ENCODE measurements around the gene AGTR1.

AGTR1 gene

DNA sequence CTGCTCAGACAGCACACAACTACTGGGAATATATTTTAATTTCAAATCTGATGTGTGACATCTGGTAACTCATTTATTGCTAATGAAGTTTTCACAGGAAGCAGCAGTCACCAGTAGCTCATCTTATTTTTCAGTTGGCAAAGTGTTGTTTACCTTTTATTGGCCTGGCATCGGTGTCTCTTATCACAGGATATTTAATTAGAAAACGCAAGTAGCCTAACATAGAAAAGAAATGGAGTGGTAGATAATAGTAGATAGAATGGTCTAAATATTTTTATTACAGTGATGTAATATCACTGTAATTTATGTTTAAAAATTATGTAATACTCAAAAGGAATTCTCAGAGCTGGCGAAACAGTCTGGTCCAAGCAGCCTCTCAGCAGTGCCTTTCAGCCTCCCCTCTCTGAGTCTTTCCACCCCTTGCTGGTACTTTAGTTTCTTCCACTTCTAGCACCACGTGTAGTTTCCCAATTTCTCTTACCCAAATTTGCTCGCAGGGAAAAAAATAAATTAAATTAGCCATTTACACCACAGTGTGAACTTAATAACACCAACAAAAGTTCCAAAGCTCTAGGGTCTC lies 31.9 kb downstream of the AGTR1 start:
- no peak for DNase-seq (ENCODE audit: low read depth)
- TF ChIP-seq, protein P1, sequence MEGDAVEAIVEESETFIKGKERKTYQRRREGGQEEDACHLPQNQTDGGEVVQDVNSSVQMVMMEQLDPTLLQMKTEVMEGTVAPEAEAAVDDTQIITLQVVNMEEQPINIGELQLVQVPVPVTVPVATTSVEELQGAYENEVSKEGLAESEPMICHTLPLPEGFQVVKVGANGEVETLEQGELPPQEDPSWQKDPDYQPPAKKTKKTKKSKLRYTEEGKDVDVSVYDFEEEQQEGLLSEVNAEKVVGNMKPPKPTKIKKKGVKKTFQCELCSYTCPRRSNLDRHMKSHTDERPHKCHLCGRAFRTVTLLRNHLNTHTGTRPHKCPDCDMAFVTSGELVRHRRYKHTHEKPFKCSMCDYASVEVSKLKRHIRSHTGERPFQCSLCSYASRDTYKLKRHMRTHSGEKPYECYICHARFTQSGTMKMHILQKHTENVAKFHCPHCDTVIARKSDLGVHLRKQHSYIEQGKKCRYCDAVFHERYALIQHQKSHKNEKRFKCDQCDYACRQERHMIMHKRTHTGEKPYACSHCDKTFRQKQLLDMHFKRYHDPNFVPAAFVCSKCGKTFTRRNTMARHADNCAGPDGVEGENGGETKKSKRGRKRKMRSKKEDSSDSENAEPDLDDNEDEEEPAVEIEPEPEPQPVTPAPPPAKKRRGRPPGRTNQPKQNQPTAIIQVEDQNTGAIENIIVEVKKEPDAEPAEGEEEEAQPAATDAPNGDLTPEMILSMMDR (conservative IDR thresholded peaks at IDR 0.05; ENCODE audit: low read depth, low read length): no peak

DNA sequence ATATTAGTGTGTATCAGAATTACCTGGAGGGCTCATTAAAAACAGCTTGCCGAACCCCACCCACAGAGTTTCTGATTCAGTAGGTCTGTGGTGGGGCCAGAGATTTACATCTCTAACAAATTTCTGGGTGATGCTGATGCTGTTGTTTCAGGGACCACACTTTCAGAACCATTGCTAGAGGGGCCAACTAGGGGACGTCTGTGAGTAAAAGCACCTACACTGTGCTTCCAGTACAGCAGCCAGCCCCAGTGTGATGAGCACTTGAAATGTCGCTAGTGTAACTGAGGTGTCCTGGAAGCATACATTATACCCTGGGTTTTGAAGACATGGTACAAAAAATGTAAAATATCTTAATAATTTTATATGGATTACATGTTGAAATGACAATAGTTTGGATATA lies 33.0 kb downstream of the AGTR1 start:
- no peak for DNase-seq (ENCODE audit: low read depth)
- no peak overlapping the region for H3K4me3 ChIP-seq (ENCODE audit: low read length)
- TF ChIP-seq, protein P1 (conservative IDR thresholded peaks at IDR 0.05; ENCODE audit: low read depth, low read length): no peak

More for the DNA sequence above, 31.9 kb downstream of the AGTR1 start:
- no peak overlapping the region for H3K4me3 ChIP-seq (ENCODE audit: low read length)

- no peak for DNase-seq (ENCODE audit: low read depth)
- TF ChIP-seq, protein P1 (conservative IDR thresholded peaks at IDR 0.05; ENCODE audit: low read depth, low read length): no peak
- H3K4me3 ChIP-seq (ENCODE audit: low read length): no peak overlapping the region
These were observed 37.9 kb downstream of the AGTR1 start for GRCh38 chr3:148735597-148735996.

DNA sequence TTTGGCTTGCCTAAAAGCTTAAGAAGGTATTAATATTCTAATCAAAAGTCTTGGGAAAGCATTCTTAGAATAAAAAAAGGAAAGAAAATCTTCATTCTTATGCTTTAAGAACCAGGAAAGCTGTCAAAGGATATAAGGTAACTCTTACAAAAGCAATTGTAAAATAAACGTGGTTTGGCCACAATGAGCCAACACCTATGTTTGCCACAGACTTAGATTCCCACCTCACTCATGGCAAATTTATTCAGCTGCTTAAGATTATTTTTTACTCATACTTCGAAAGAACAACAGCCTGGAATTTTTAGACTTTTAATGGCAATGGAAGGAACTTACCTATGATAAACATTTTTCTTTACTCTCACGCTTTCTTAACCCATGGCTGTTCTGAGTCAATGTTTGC lies 38.4 kb downstream of the AGTR1 start:
- DNase-seq (ENCODE audit: low read depth): no peak
- H3K4me3 ChIP-seq (ENCODE audit: low read length): no peak overlapping the region
- TF ChIP-seq, protein P1 (conservative IDR thresholded peaks at IDR 0.05; ENCODE audit: low read depth, low read length): no peak

GRCh38 chr3:148737104-148737530 lies 39.4 kb downstream of the AGTR1 start:
- H3K4me3 ChIP-seq (ENCODE audit: low read length): no peak overlapping the region
- no peak for DNase-seq (ENCODE audit: low read depth)
- TF ChIP-seq, protein P1 (conservative IDR thresholded peaks at IDR 0.05; ENCODE audit: low read depth, low read length): no peak

- TF ChIP-seq, protein P1 (conservative IDR thresholded peaks at IDR 0.05; ENCODE audit: low read depth, low read length): no peak
These were observed 42.0 kb downstream of the AGTR1 start for GRCh38 chr3:148739720-148740119.

GRCh38 chr3:148740291-148740690 lies 42.6 kb downstream of the AGTR1 start:
- no peak for DNase-seq (ENCODE audit: low read depth)
- no peak overlapping the region for H3K4me3 ChIP-seq (ENCODE audit: low read length)
- TF ChIP-seq, protein P1 (conservative IDR thresholded peaks at IDR 0.05; ENCODE audit: low read depth, low read length): no peak

More at GRCh38 chr3:148739720-148740119, 42.0 kb downstream of the AGTR1 start:
- H3K4me3 ChIP-seq (ENCODE audit: low read length): no peak overlapping the region
- no peak for DNase-seq (ENCODE audit: low read depth)

Measured in retinal pigment epithelial cell (primary cell).